ENCODE data around the gene CUX1.

GRCh38 chr7:102068846-102069245 lies 251.4 kb downstream of the CUX1 start:
- no peak for TF ChIP-seq ZBTB20 (tag by site-specific recombination; IDR thresholded peaks at IDR 0.05)
- no peak for TF ChIP-seq GLIS1 (tag by site-specific recombination; IDR thresholded peaks at IDR 0.05)
- no peak for TF ChIP-seq REPIN1 (tag by site-specific recombination; IDR thresholded peaks at IDR 0.05; ENCODE audit: low read depth)
- no peak for TF ChIP-seq CTCF (tag by site-specific recombination; IDR thresholded peaks at IDR 0.05)
- no peak for TF ChIP-seq ZNF654 (tag by site-specific recombination; IDR thresholded peaks at IDR 0.05; ENCODE audit: low read depth)
- TF ChIP-seq SP2 (tag by site-specific recombination; IDR thresholded peaks at IDR 0.05) = no peak
- no peak for TF ChIP-seq ZNF274 (IDR thresholded peaks at IDR 0.05; ENCODE audit: low read length)
- no peak for TF ChIP-seq ZNF274 (tag by site-specific recombination; IDR thresholded peaks at IDR 0.05; ENCODE audit: borderline replicate concordance)
- no peak for TF ChIP-seq ZFP41 (tag by site-specific recombination; IDR thresholded peaks at IDR 0.05; ENCODE audit: borderline replicate concordance)
- no peak for TF ChIP-seq PRDM1 (tag by site-specific recombination; IDR thresholded peaks at IDR 0.05)
- TF ChIP-seq REST (tag by site-specific recombination; IDR thresholded peaks at IDR 0.05) = no peak
- no peak for TF ChIP-seq ZNF488 (tag by site-specific recombination; IDR thresholded peaks at IDR 0.05)
- no peak for TF ChIP-seq ZNF558 (tag by site-specific recombination; IDR thresholded peaks at IDR 0.05)
- no peak for TF ChIP-seq ZNF280D (tag by site-specific recombination; IDR thresholded peaks at IDR 0.05)
